NCI-H510A (cell line): ENCODE data around the gene TUBA4B.

Experiments
- DNase-seq: peaks from one replicate; lab custom pipeline; 2025; lab: John Stamatoyannopoulos, UW

Gene TUBA4B

GRCh38 chr2:219252900-219253752 lies at the start of gene TUBA4B:
TUBA4B (plus strand) TSS chr2:219253243; CDS start chr2:219253408, 165 bp downstream.
- DNase-seq, result peak; percentile 22

GRCh38 chr2:219204425-219205164 lies 48.4 kb upstream of the TUBA4B start:
- DNase-seq, result no peak

GRCh38 chr2:219205165-219205538 lies 47.9 kb upstream of the TUBA4B start:
- DNase-seq, result no peak

GRCh38 chr2:219205981-219206327 lies 47.1 kb upstream of the TUBA4B start:
- DNase-seq, result no peak

GRCh38 chr2:219206328-219207133 lies 46.5 kb upstream of the TUBA4B start, which contains the start of gene ZFAND2B:
ZFAND2B (plus strand) TSS chr2:219206782; CDS start chr2:219206988, 206 bp downstream.
- DNase-seq, result peak; percentile 90

GRCh38 chr2:219207134-219207883 lies 45.7 kb upstream of the TUBA4B start:
- no peak for DNase-seq

GRCh38 chr2:219207884-219208740 lies 44.9 kb upstream of the TUBA4B start:
- peak; percentile 20 for DNase-seq

- DNase-seq, result no peak
Measured at GRCh38 chr2:219209236-219210195, 43.5 kb upstream of the TUBA4B start.

- no peak for DNase-seq
Measured at GRCh38 chr2:219210196-219210885, 42.7 kb upstream of the TUBA4B start.

GRCh38 chr2:219210886-219211362 lies 42.1 kb upstream of the TUBA4B start:
- no peak for DNase-seq

GRCh38 chr2:219213026-219213415 lies 40.0 kb upstream of the TUBA4B start:
- no peak for DNase-seq

- no peak for DNase-seq
Measured at GRCh38 chr2:219213486-219214071, 39.5 kb upstream of the TUBA4B start.

- DNase-seq, result no peak
Measured at GRCh38 chr2:219214141-219214540, 38.9 kb upstream of the TUBA4B start.

- no peak for DNase-seq
Measured at GRCh38 chr2:219214786-219215185, 38.3 kb upstream of the TUBA4B start.

- no peak for DNase-seq
Measured at GRCh38 chr2:219215871-219216534, 37.0 kb upstream of the TUBA4B start.

- DNase-seq, result no peak
Measured at GRCh38 chr2:219216535-219216915, 36.5 kb upstream of the TUBA4B start.

- DNase-seq, result peak; percentile 46
Measured at GRCh38 chr2:219218217-219218731, 34.8 kb upstream of the TUBA4B start.
